Choroid plexus epithelial cell (primary cell): ENCODE data around the gene RNH1.
A peak's percentile ranks its signal among the peaks of the same experiment; 100 is the strongest.

Experiments used
- DNase-seq: peaks from one replicate; pipeline ENCODE4 v3.0.0-alpha.2; 2010; ENCODE audit warnings: low read depth
- H3K4me3 ChIP-seq: 2 replicates; pipeline ENCODE4 v1.5.1; 2011; ENCODE audit warnings: low read depth, mild to moderate bottlenecking, control low read depth, low read length, moderate library complexity
- TF ChIP-seq, protein P1 (sequence below): conservative IDR thresholded peaks from 2 replicates; pipeline ENCODE4 v1.5.1; 2011; ENCODE audit warnings: low read depth, mild to moderate bottlenecking, control low read depth, inconsistent platforms, low read length, moderate library complexity

The RNH1 gene

DNA sequence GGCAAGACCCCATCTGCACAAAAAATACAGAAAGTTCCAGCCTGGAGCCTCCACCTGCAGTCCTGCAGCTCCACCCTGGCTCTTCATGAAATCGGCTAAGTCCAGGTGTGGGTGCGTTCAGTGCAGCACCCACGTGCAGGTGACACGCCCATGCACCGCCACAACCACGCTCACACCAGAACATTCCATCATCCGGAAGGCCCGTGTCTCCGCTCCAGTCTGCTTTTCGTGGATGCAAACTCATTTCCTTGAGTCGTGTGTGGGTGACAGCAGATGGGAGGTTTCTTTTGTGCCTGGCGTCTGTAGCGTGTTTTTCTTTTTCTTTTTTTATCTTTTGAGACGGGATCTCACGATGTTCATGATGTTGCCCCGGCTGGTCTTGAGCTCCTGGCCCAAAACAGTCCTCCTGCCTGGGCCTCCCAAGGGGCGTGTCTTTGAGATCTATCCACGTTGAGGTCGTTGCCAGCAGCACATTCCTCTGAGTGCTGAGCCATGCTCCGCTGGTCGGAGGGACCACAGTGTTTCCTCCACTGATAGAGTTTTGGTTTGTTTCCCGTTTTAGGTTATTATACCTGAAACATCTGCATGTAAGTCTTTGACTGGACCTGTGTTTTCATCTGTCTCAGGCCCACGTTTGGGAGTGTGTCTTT is 49.8 kb downstream of the RNH1 start:
- no peak for DNase-seq
- H3K4me3 ChIP-seq, result no peak overlapping the region
- TF ChIP-seq, protein P1, sequence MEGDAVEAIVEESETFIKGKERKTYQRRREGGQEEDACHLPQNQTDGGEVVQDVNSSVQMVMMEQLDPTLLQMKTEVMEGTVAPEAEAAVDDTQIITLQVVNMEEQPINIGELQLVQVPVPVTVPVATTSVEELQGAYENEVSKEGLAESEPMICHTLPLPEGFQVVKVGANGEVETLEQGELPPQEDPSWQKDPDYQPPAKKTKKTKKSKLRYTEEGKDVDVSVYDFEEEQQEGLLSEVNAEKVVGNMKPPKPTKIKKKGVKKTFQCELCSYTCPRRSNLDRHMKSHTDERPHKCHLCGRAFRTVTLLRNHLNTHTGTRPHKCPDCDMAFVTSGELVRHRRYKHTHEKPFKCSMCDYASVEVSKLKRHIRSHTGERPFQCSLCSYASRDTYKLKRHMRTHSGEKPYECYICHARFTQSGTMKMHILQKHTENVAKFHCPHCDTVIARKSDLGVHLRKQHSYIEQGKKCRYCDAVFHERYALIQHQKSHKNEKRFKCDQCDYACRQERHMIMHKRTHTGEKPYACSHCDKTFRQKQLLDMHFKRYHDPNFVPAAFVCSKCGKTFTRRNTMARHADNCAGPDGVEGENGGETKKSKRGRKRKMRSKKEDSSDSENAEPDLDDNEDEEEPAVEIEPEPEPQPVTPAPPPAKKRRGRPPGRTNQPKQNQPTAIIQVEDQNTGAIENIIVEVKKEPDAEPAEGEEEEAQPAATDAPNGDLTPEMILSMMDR, result no peak

DNA sequence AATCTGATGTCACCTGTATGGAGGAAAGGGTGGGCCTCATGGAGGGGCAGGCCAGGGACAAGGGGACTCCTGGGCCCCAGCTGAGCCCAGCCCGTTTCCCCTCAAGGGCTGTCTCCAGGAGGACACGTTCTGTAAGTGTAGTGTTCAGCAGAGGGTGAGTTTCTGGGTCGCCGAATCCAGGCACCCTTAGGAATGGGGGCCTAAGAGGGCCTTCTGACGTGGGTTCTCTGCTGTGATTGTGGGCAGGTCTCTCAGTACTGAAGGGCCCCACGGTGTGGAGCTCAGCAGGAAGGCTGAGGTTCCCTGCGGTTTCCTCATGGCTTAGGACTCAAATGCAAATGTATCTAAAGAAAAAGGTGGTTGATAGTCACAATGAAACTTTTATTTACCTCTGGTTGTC is 50.5 kb downstream of the RNH1 start:
- DNase-seq, result peak; percentile 11
- TF ChIP-seq, protein P1, result no peak
- H3K4me3 ChIP-seq, result no peak overlapping the region

DNA sequence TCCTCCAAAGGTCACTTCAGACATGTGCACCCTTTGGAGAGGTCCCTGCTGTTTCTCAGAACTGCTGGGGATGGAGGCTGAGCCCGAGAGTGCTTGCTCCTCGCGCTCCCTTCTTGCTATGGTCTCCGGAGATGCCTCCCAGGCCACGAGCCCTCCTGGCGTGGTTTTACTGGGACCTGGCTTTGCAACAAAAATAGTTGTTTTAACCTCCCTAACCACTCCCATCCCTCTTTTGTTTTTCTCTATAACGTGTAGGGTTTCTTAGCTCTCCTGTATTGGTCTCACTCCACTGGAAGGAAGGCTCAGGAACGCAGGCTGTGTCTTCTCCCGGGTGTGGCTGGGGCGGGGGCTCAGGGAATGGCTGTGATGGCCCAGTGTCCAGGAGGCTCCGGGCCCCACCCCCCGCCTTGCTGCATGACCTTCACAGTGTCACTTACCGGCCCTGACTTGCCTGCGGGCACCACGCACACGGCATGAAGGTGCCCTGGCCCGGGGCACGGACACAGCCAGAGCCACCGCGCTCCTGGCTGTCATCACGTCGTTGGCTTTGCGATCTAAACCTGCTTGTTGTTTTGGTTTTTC is 51.4 kb downstream of the RNH1 start:
- no peak overlapping the region for H3K4me3 ChIP-seq
- TF ChIP-seq, protein P1, result no peak
- DNase-seq, result no peak

DNA sequence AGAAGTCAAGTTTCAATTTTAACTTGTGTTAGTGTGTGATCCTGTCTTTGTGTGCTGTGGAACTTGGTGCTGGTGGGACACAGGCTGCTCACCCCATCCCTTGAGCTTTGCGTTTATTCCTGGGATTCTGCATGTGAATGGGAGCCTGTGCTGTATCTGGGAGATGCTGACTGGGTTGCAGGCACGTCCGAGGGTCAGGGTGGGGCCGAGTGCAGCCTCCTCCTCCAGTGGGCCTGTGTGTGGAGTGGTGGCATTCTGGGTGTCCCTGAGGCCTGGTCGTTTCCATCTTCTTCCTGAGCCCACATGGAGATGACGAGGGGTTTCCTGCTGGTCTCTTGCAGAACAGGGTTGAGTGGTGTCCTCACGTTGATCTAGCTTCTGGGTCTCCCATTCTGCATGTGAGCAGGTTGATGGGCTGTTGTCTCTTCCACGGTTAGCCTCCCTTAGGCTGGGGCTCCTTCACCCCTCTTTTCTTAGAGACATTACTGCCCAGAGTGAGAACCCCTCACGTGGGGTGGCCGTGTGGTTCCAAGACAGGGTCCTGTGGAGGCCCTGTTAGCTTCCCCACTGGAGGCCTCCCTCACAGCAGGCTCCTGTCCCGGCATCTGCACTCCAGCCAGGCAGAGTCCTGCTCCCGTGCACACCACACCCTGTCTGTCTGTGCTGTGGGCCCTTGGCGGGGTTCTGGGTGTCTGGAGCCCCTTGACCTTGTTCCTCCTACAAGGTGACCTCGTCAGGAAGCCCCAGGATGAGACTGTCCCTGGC is 52.1 kb downstream of the RNH1 start:
- no peak overlapping the region for H3K4me3 ChIP-seq
- TF ChIP-seq, protein P1, result no peak
- peak; percentile 16 for DNase-seq

DNA sequence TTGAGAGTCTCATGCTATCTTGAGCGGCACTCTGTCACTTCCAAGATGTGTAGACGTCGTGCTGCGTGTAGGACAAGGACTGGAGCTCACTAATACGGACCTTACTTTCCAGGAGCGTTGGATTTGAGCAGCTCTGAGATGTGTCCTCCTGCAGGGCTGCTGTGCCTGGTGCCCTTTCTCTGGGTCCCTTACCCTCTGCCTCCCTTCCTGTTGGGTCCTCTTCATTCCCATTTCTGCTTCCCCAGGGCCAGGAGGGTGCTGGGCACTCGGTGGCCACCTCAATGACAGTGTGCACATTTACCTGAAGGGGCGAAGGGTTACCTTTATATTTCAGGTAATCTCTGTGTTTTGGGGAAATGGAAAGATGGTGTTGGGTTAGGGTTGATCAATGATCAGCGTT is 53.0 kb downstream of the RNH1 start:
- no peak overlapping the region for H3K4me3 ChIP-seq
- TF ChIP-seq, protein P1, result no peak
- no peak for DNase-seq

DNA sequence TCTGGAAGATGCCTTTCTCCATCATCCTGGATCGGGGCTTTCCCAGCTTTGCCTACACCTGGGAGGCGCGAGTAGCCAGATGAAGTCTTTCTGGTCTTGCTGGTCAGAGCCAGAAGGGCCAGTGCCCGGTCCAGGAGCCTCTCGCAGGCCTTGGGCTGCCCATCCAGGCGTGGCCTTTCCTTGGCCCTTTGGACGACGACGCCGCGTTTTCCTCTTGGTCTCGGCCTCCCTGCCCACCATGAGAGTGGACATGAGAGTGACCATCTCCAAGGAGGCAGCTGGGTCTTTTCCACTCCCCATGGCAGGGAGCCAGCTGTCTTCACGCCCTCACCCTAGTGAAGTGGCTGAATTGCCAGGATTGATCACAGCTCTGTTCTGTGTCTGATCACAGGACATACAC is 53.5 kb downstream of the RNH1 start:
- TF ChIP-seq, protein P1, result no peak
- no peak overlapping the region for H3K4me3 ChIP-seq
- no peak for DNase-seq
